A549 (cell line): ENCODE data around the gene REN.
A peak's percentile ranks its signal among the peaks of the same experiment; 100 is the strongest.

Source experiments
- CTCF ChIP-seq: fragments of >200 bp; sonication (Bioruptor Twin); formaldehyde crosslinking; IDR thresholded peaks from 3 replicates; pipeline ENCODE4 v1.5.1; 2016
- EP300 ChIP-seq, 2 experiments: fragments of >200 bp; sonication (Bioruptor Twin); formaldehyde crosslinking; IDR thresholded peaks; 2 replicates in 1 of 2; 3 replicates in 1 of 2; pipeline ENCODE4 v1.6.1; 2016 to 2017
- FOSL2 ChIP-seq, 2 experiments: fragments of 450-650 bp in 1 of 2; fragments of >200 bp in 1 of 2; sonication (Bioruptor Twin) in 1 of 2; formaldehyde crosslinking; IDR thresholded peaks; 2 replicates each; pipeline versions ENCODE4 v1.5.0 to v1.6.1; 2016 to 2020; ENCODE audit warnings: mild to moderate bottlenecking in 1 of 2, moderate library complexity in 1 of 2
- REST ChIP-seq: fragments of 200-600 bp; sonication (generic); IDR thresholded peaks from 2 replicates; pipeline ENCODE4 v1.6.1; 2016; ENCODE audit warnings: antibody characterized with exemption, mild to moderate bottlenecking, moderate library complexity
- RFX5 ChIP-seq: fragments of 450-650 bp; IDR thresholded peaks from 2 replicates; pipeline ENCODE4 v1.7.1; 2014; ENCODE audit warnings: antibody characterized with exemption, mild to moderate bottlenecking, moderate library complexity

- peak; percentile 84 for TF ChIP-seq CTCF
- TF ChIP-seq RFX5, result no peak
- TF ChIP-seq REST, result peak; percentile 88
- TF ChIP-seq FOSL2 (IDR thresholded peaks at IDR 0.05), result no peak
- no peak for TF ChIP-seq FOSL2 (CRISPR knock-in tag; IDR thresholded peaks at IDR 0.05)
- no peak for TF ChIP-seq EP300 (IDR thresholded peaks at IDR 0.05)
These were observed 47.8 kb upstream of the REN start, which contains the start of gene GOLT1A for GRCh38 chr1:204213668-204214662.
